WERI-Rb-1 (cell line): ENCODE measurements around the gene JDP2.

Experiments used
- DNase-seq: peaks from one replicate; pipeline ENCODE4 v3.0.0-alpha.2; 2020
- H3K27ac ChIP-seq: fragments of 250-450 bp; sonication (Bioruptor Pico); 2 replicates; pipeline ENCODE4 v1.5.1; 2020; ENCODE audit warnings: mild to moderate bottlenecking, moderate library complexity
- H3K27me3 ChIP-seq: fragments of 250-450 bp; sonication (Bioruptor Pico); 2 replicates; pipeline ENCODE4 v1.5.1; 2021; ENCODE audit warnings: mild to moderate bottlenecking, low read depth, moderate library complexity; ENCODE audit not compliant: insufficient read depth, severe bottlenecking
- H3K36me3 ChIP-seq: fragments of 250-450 bp; sonication (Bioruptor Pico); 2 replicates; pipeline ENCODE4 v1.5.1; 2020; ENCODE audit warnings: mild to moderate bottlenecking, moderate library complexity
- H3K4me3 ChIP-seq: 2 replicates; pipeline ENCODE4 v1.5.1; 2011; ENCODE audit warnings: low read depth, mild to moderate bottlenecking, control low read depth, low read length
- H3K9me3 ChIP-seq: fragments of 250-450 bp; sonication (Bioruptor Pico); 2 replicates; pipeline ENCODE4 v1.5.1; 2021; ENCODE audit warnings: mild to moderate bottlenecking, moderate library complexity; ENCODE audit not compliant: severe bottlenecking
- CTCF ChIP-seq: IDR thresholded peaks from 2 replicates; pipeline ENCODE4 v1.5.1; 2011; ENCODE audit warnings: low read depth, mild to moderate bottlenecking, control low read depth, inconsistent platforms, low read length

Gene JDP2

GRCh38 chr14:75430116-75430515 lies 2.3 kb downstream of the JDP2 start:
- H3K4me3 ChIP-seq, result no peak overlapping the region
- H3K36me3 ChIP-seq, result no peaks in the 10 kb centered on the region
- H3K27ac ChIP-seq, result no peak overlapping the region
- no peak for TF ChIP-seq CTCF
- H3K9me3 ChIP-seq, result no peaks in the 10 kb centered on the region
- H3K27me3 ChIP-seq, result peaks cover 2% of the 10 kb centered on the region
- DNase-seq, result no peak

GRCh38 chr14:75430526-75430925 lies 2.7 kb downstream of the JDP2 start:
- no peak overlapping the region for H3K4me3 ChIP-seq
- no peaks in the 10 kb centered on the region for H3K9me3 ChIP-seq
- no peak for TF ChIP-seq CTCF
- no peak overlapping the region for H3K27ac ChIP-seq
- H3K27me3 ChIP-seq, result peaks cover 2% of the 10 kb centered on the region
- no peaks in the 10 kb centered on the region for H3K36me3 ChIP-seq
- no peak for DNase-seq

GRCh38 chr14:75430976-75431375 lies 3.2 kb downstream of the JDP2 start:
- H3K9me3 ChIP-seq, result no peaks in the 10 kb centered on the region
- TF ChIP-seq CTCF, result no peak
- no peak overlapping the region for H3K27ac ChIP-seq
- no peak overlapping the region for H3K4me3 ChIP-seq
- no peaks in the 10 kb centered on the region for H3K36me3 ChIP-seq
- no peak for DNase-seq
- H3K27me3 ChIP-seq, result peaks cover 2% of the 10 kb centered on the region

GRCh38 chr14:75431827-75432226 lies 4.0 kb downstream of the JDP2 start:
- Histone ChIP-seq H3K4me3 (no peak overlapping the region), H3K9me3 (no peaks in the 10 kb centered on the region), H3K36me3 (no peaks in the 10 kb centered on the region), H3K27ac (no peak overlapping the region), H3K27me3 (peaks cover 2% of the 10 kb centered on the region)
- no peak for DNase-seq
- TF ChIP-seq CTCF, result no peak

- no peak overlapping the region for H3K27ac ChIP-seq
- H3K27me3 ChIP-seq, result peaks cover 2% of the 10 kb centered on the region
- DNase-seq, result no peak
- no peak for TF ChIP-seq CTCF
- H3K36me3 ChIP-seq, result no peaks in the 10 kb centered on the region
- no peak overlapping the region for H3K4me3 ChIP-seq
- H3K9me3 ChIP-seq, result no peaks in the 10 kb centered on the region
Measured at GRCh38 chr14:75432411-75432810, 4.6 kb downstream of the JDP2 start.

- DNase-seq, result no peak
- Histone ChIP-seq H3K36me3 (no peaks in the 10 kb centered on the region), H3K9me3 (no peaks in the 10 kb centered on the region), H3K4me3 (no peak overlapping the region), H3K27me3 (peaks cover 1% of the 10 kb centered on the region), H3K27ac (no peak overlapping the region)
- no peak for TF ChIP-seq CTCF
Measured at GRCh38 chr14:75433631-75434071, 5.8 kb downstream of the JDP2 start.
